GM12878 (cell line): ENCODE results near the gene REP15. TPM values are rescaled to one million over a fixed set of nuclear protein-coding genes. Genes with fewer than 3 reads are reported as not detected.

Experiments
- CBX5 ChIP-seq: sonication (generic); IDR thresholded peaks from 2 replicates; pipeline ENCODE4 v1.6.1; 2016; ENCODE audit warnings: low read depth, moderate library complexity, mild to moderate bottlenecking, inconsistent platforms
- CREM ChIP-seq: IDR thresholded peaks from 2 replicates; pipeline ENCODE4 v1.6.1; 2014; ENCODE audit warnings: antibody characterized with exemption, low read depth
- EP300 ChIP-seq, 2 experiments: fragments of 150-350 bp in 1 of 2; IDR thresholded peaks; 2 replicates each; pipeline ENCODE4 v1.6.1; 2011 to 2012; ENCODE audit warnings: low read depth in 2 of 2, low read length in 2 of 2, borderline replicate concordance in 1 of 2, improper control_type of control experiment in 1 of 2, inconsistent platforms in 1 of 2; ENCODE audit not compliant: control insufficient read depth in 1 of 2
- HDAC6 ChIP-seq: fragments of 200-600 bp; sonication (generic); IDR thresholded peaks from one replicate; pipeline ENCODE4 v1.8.0; 2017; ENCODE audit warnings: antibody characterized with exemption; ENCODE audit not compliant: unreplicated experiment
- HDGF ChIP-seq: fragments of 450-650 bp; IDR thresholded peaks from 2 replicates; pipeline ENCODE4 v1.6.1; 2016; ENCODE audit warnings: antibody characterized with exemption
- IKZF2 ChIP-seq, 2 experiments: fragments of 450-650 bp; IDR thresholded peaks; 2 replicates each; pipeline ENCODE4 v1.6.1; 2017; ENCODE audit warnings: mild to moderate bottlenecking in 2 of 2, moderate library complexity in 2 of 2
- NFIC ChIP-seq: IDR thresholded peaks from 2 replicates; pipeline ENCODE4 v1.6.1; 2012; ENCODE audit warnings: low read depth, mild to moderate bottlenecking, inconsistent platforms, low read length, moderate library complexity
- RB1 ChIP-seq: fragments of 450-650 bp; formaldehyde crosslinking; IDR thresholded peaks from 2 replicates; pipeline ENCODE4 v1.6.1; 2017; ENCODE audit warnings: mild to moderate bottlenecking, borderline replicate concordance
- SIN3A ChIP-seq: IDR thresholded peaks from 2 replicates; pipeline ENCODE4 v1.6.1; 2012; ENCODE audit warnings: low read depth, low read length, improper control_type of control experiment
- SMARCA5 ChIP-seq: fragments of 450-650 bp; IDR thresholded peaks from 2 replicates; pipeline ENCODE4 v1.6.1; 2017; ENCODE audit warnings: mild to moderate bottlenecking
- SREBF2 ChIP-seq: IDR thresholded peaks from 2 replicates; pipeline ENCODE4 v1.6.1; 2012; ENCODE audit warnings: mild to moderate bottlenecking, low read length
- SUPT20H ChIP-seq: IDR thresholded peaks from 2 replicates; pipeline ENCODE4 v1.6.1; 2011; ENCODE audit warnings: low read depth, mild to moderate bottlenecking, low read length, moderate library complexity, borderline replicate concordance; ENCODE audit not compliant: control insufficient read depth
- polyA plus RNA-seq, 11 experiments: library from polyadenylated mRNA; depleted of rRNA in 4 of 11; unstranded in 6 of 11; stranded (reverse) in 5 of 11; fragments of >200 nt; fragmentation: Nextera tagmentation in 4 of 11; fragmentation: Illumina TruSeq in 1 of 11; extraction: Ambion mirVana in 4 of 11; extraction: Trizol in 1 of 11; gene quantifications; 1 replicate in 1 of 11; 2 replicates in 10 of 11; pipeline versions ENCODE4 v1.2.1 to v1.2.3, GENCODE V29; 2011 to 2016; ENCODE audit warnings: inconsistent platforms in 2 of 11, missing spikeins in 2 of 11, low read depth in 1 of 11
- total RNA-seq, 4 experiments: library from RNA; depleted of rRNA in 3 of 4; stranded (reverse); fragments of >200 nt in 3 of 4; fragmentation: Illumina TruSeq in 1 of 4; extraction: Trizol in 1 of 4; gene quantifications; 2 replicates each; pipeline versions ENCODE4 v1.2.1 to v1.2.3, GENCODE V29; 2013 to 2021
- TF ChIP-seq, protein P1 (sequence below): IDR thresholded peaks from 2 replicates; pipeline ENCODE4 v1.6.1; 2012; ENCODE audit warnings: improper control_type of control experiment, low read depth, low read length; ENCODE audit not compliant: insufficient replicate concordance
- TF ChIP-seq, protein P2 (sequence below), 3 experiments: IDR thresholded peaks in 2 of 3; conservative IDR thresholded peaks in 1 of 3; 2 replicates each; pipeline ENCODE4 v1.5.1; 2011; ENCODE audit warnings: low read depth in 3 of 3, low read length in 3 of 3, mild to moderate bottlenecking in 3 of 3, control low read depth in 2 of 3, moderate library complexity in 2 of 3, inconsistent platforms in 1 of 3, mixed read lengths in 1 of 3; ENCODE audit not compliant: control insufficient read depth in 2 of 3, insufficient read depth in 1 of 3; ENCODE audit errors: extremely low read depth in 1 of 3
- TF ChIP-seq, protein P3 (sequence below): fragments of 450-650 bp; IDR thresholded peaks from 2 replicates; pipeline ENCODE4 v1.6.1; 2014; ENCODE audit warnings: mild to moderate bottlenecking
- TF ChIP-seq, protein P4 (sequence below): fragments of 450-650 bp; IDR thresholded peaks from 2 replicates; pipeline ENCODE4 v1.6.1; 2018; ENCODE audit warnings: borderline replicate concordance, mild to moderate bottlenecking; ENCODE audit not compliant: partially characterized antibody
- TF ChIP-seq, protein P5 (sequence below): IDR thresholded peaks from 2 replicates; pipeline ENCODE4 v1.6.1; 2012; ENCODE audit warnings: low read depth, low read length, improper control_type of control experiment

The REP15 gene
- total and polyA plus RNA-seq, 10 of the 15 experiments (the other 5 are each of a cell fraction or from before 2014, with no cell fraction given) = not detected

DNA sequence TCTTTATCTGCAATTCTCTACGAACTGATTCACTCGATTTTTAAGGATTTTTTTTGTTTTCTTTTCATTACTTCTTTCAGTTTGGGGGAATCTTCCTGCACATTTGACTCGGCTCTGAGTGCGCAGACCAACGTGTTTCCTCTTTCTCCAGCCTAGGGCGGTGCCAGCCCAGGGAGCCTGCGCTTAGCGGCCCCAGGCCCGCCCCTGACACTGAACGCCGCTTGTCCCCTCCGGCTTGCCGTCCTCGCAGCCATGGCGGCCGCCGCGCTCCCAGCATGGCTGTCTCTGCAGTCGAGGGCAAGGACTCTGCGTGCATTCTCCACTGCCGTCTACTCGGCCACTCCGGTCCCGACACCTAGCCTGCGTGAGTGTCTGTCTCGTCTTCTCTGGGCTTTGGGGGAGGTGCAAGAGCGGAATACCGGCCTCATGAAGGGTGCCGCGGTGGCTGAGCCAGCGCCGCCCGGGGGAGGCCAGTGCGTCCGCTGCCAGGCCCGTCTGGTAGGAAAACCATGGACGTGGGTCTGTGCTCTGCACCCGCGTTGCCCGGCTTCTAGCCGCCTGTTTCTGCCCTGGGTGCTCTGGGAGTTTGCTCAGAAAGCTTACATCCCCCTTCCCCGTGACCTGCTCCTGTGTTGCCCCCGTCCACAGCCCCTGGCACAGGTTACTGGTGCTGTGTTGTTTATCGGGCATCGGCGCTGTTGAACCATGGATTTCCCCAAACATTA, 14.5 kb downstream of the REP15 start, which contains the start of gene MRPS35 (continued):
- TF ChIP-seq, protein P1, sequence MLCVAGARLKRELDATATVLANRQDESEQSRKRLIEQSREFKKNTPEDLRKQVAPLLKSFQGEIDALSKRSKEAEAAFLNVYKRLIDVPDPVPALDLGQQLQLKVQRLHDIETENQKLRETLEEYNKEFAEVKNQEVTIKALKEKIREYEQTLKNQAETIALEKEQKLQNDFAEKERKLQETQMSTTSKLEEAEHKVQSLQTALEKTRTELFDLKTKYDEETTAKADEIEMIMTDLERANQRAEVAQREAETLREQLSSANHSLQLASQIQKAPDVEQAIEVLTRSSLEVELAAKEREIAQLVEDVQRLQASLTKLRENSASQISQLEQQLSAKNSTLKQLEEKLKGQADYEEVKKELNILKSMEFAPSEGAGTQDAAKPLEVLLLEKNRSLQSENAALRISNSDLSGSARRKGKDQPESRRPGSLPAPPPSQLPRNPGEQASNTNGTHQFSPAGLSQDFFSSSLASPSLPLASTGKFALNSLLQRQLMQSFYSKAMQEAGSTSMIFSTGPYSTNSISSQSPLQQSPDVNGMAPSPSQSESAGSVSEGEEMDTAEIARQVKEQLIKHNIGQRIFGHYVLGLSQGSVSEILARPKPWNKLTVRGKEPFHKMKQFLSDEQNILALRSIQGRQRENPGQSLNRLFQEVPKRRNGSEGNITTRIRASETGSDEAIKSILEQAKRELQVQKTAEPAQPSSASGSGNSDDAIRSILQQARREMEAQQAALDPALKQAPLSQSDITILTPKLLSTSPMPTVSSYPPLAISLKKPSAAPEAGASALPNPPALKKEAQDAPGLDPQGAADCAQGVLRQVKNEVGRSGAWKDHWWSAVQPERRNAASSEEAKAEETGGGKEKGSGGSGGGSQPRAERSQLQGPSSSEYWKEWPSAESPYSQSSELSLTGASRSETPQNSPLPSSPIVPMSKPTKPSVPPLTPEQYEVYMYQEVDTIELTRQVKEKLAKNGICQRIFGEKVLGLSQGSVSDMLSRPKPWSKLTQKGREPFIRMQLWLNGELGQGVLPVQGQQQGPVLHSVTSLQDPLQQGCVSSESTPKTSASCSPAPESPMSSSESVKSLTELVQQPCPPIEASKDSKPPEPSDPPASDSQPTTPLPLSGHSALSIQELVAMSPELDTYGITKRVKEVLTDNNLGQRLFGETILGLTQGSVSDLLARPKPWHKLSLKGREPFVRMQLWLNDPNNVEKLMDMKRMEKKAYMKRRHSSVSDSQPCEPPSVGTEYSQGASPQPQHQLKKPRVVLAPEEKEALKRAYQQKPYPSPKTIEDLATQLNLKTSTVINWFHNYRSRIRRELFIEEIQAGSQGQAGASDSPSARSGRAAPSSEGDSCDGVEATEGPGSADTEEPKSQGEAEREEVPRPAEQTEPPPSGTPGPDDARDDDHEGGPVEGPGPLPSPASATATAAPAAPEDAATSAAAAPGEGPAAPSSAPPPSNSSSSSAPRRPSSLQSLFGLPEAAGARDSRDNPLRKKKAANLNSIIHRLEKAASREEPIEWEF = no peak
- no peak for TF ChIP-seq NFIC
- no peak for TF ChIP-seq HDAC6
- TF ChIP-seq, protein P2, sequence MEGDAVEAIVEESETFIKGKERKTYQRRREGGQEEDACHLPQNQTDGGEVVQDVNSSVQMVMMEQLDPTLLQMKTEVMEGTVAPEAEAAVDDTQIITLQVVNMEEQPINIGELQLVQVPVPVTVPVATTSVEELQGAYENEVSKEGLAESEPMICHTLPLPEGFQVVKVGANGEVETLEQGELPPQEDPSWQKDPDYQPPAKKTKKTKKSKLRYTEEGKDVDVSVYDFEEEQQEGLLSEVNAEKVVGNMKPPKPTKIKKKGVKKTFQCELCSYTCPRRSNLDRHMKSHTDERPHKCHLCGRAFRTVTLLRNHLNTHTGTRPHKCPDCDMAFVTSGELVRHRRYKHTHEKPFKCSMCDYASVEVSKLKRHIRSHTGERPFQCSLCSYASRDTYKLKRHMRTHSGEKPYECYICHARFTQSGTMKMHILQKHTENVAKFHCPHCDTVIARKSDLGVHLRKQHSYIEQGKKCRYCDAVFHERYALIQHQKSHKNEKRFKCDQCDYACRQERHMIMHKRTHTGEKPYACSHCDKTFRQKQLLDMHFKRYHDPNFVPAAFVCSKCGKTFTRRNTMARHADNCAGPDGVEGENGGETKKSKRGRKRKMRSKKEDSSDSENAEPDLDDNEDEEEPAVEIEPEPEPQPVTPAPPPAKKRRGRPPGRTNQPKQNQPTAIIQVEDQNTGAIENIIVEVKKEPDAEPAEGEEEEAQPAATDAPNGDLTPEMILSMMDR (IDR thresholded peaks at IDR 0.05 in 2 of 3, conservative IDR thresholded peaks at IDR 0.05 in 1 of 3; ENCODE audit: control insufficient read depth in 2 of 3, extremely low read depth in 1 of 3, insufficient read depth in 1 of 3, low read depth in 3 of 3, low read length in 3 of 3) = no peak
- TF ChIP-seq RB1 = peak; percentile 78; the same call in 1 of the 2 replicates
- TF ChIP-seq SREBF2 = no peak
- TF ChIP-seq CREM = peak; percentile 58; the same call in 1 of the 2 replicates
- peak; percentile 72 for TF ChIP-seq CBX5
- TF ChIP-seq EP300 (IDR thresholded peaks at IDR 0.05; ENCODE audit: borderline replicate concordance in 1 of 2, control insufficient read depth in 1 of 2, low read depth in 2 of 2, low read length in 2 of 2) = no peak
- no peak for TF ChIP-seq SUPT20H
- TF ChIP-seq, protein P3, sequence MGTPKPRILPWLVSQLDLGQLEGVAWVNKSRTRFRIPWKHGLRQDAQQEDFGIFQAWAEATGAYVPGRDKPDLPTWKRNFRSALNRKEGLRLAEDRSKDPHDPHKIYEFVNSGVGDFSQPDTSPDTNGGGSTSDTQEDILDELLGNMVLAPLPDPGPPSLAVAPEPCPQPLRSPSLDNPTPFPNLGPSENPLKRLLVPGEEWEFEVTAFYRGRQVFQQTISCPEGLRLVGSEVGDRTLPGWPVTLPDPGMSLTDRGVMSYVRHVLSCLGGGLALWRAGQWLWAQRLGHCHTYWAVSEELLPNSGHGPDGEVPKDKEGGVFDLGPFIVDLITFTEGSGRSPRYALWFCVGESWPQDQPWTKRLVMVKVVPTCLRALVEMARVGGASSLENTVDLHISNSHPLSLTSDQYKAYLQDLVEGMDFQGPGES = no peak
- TF ChIP-seq, protein P4, sequence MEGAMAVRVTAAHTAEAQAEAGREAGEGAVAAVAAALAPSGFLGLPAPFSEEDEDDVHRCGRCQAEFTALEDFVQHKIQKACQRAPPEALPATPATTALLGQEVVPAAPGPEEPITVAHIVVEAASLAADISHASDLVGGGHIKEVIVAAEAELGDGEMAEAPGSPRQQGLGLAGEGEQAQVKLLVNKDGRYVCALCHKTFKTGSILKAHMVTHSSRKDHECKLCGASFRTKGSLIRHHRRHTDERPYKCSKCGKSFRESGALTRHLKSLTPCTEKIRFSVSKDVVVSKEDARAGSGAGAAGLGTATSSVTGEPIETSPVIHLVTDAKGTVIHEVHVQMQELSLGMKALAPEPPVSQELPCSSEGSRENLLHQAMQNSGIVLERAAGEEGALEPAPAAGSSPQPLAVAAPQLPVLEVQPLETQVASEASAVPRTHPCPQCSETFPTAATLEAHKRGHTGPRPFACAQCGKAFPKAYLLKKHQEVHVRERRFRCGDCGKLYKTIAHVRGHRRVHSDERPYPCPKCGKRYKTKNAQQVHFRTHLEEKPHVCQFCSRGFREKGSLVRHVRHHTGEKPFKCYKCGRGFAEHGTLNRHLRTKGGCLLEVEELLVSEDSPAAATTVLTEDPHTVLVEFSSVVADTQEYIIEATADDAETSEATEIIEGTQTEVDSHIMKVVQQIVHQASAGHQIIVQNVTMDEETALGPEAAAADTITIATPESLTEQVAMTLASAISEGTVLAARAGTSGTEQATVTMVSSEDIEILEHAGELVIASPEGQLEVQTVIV = peak; percentile 48
- TF ChIP-seq SIN3A = peak; percentile 92
- peak in 1 of 2 experiments; percentile 35; a peak in 1 of 4 replicates for TF ChIP-seq IKZF2 (IDR thresholded peaks at IDR 0.05)
- TF ChIP-seq HDGF = peak; percentile 85; the same call in 1 of the 2 replicates
- TF ChIP-seq SMARCA5 = peak; percentile 16; the same call in 1 of the 2 replicates
- TF ChIP-seq, protein P5, sequence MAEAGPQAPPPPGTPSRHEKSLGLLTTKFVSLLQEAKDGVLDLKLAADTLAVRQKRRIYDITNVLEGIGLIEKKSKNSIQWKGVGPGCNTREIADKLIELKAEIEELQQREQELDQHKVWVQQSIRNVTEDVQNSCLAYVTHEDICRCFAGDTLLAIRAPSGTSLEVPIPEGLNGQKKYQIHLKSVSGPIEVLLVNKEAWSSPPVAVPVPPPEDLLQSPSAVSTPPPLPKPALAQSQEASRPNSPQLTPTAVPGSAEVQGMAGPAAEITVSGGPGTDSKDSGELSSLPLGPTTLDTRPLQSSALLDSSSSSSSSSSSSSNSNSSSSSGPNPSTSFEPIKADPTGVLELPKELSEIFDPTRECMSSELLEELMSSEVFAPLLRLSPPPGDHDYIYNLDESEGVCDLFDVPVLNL = 0 out of 2 replicates have a peak, but pooled peaks have one; percentile 23
